ENCODE results near the gene FAM43B.
A peak's percentile ranks its signal among the peaks of the same experiment; 100 is the strongest.

- peak; percentile 72 to 88 (median 80) for TF ChIP-seq CTCF (IDR thresholded peaks at IDR 0.05)
- TF ChIP-seq POLR2A (IDR thresholded peaks at IDR 0.05) = no peak
Measured at GRCh38 chr1:20521960-20522861, 30.2 kb upstream of the FAM43B start.

All from upper lobe of left lung (tissue), 4 donors.